A673 (cell line): ENCODE results near the gene PIF1. TPM values are rescaled to one million over a fixed set of nuclear protein-coding genes. Genes with fewer than 3 reads are reported as not detected.

Experiments
- BruUV-seq: library from RNA; stranded (reverse); fragments of 400-500 nt; replicated peaks from 2 replicates; lab custom pipeline; 2021; lab: Mats Ljungman, UMichigan
- CTCF ChIA-PET: fragments of 300-600 bp; sonication (Branson Sonifier 250); formaldehyde crosslinking; loops from one replicate; lab custom pipeline; 2022; ENCODE audit warnings: antibody characterized with exemption; lab: Charles Lee
- POLR2A ChIA-PET: fragments of 300-600 bp; sonication (Branson Sonifier 250); formaldehyde crosslinking; loops from one replicate; lab custom pipeline; 2022; ENCODE audit warnings: antibody characterized with exemption; ENCODE audit not compliant: low non-redundant PET; lab: Charles Lee
- DNase-seq: peaks from one replicate; pipeline ENCODE4 v3.0.0-alpha.2; 2015; ENCODE audit warnings: low spot score
- H3K27ac ChIP-seq: fragments of 200-600 bp; sonication (generic); 2 replicates; pipeline ENCODE4 v1.5.1; 2016; ENCODE audit warnings: mixed run types, low read depth, mild to moderate bottlenecking, mixed read lengths, antibody characterized with exemption, low read length; ENCODE audit not compliant: poor library complexity, severe bottlenecking
- H3K27me3 ChIP-seq: fragments of 200-600 bp; sonication (generic); replicated peaks from 2 replicates; pipeline ENCODE4 v1.6.1; 2017; ENCODE audit warnings: mixed run types, low read depth, mild to moderate bottlenecking, mixed read lengths, antibody characterized with exemption, low read length; ENCODE audit not compliant: insufficient read depth, poor library complexity
- H3K36me3 ChIP-seq: fragments of 200-600 bp; sonication (generic); 2 replicates; pipeline ENCODE4 v1.6.1; 2016; ENCODE audit warnings: mixed run types, mild to moderate bottlenecking, mixed read lengths, antibody characterized with exemption, low read length; ENCODE audit not compliant: insufficient read depth, poor library complexity, severe bottlenecking
- H3K4me1 ChIP-seq: fragments of 200-600 bp; sonication (generic); 2 replicates; pipeline ENCODE4 v1.6.1; 2017; ENCODE audit warnings: mixed run types, mild to moderate bottlenecking, mixed read lengths, antibody characterized with exemption, low read length; ENCODE audit not compliant: insufficient read depth, poor library complexity, severe bottlenecking
- H3K4me3 ChIP-seq: fragments of 200-600 bp; sonication (generic); 2 replicates; pipeline ENCODE4 v1.5.1; 2016; ENCODE audit warnings: low read depth, mixed run types, mild to moderate bottlenecking, mixed read lengths, low read length; ENCODE audit not compliant: poor library complexity, severe bottlenecking
- H3K9me3 ChIP-seq: fragments of 200-600 bp; sonication (generic); 2 replicates; pipeline ENCODE4 v1.6.1; 2016; ENCODE audit warnings: mixed run types, low read depth, mild to moderate bottlenecking, mixed read lengths, antibody characterized with exemption, low read length; ENCODE audit not compliant: poor library complexity, severe bottlenecking
- CTCF ChIP-seq: fragments of 300-800, 200-600 bp; sonication (generic); conservative IDR thresholded peaks from 2 replicates; pipeline ENCODE4 v1.5.1; 2017; ENCODE audit warnings: low read depth, mild to moderate bottlenecking, antibody characterized with exemption, low read length, moderate library complexity, mixed read lengths
- EZH2 ChIP-seq: fragments of 200-600 bp; sonication (generic); IDR thresholded peaks from 2 replicates; pipeline ENCODE4 v1.6.1; 2017; ENCODE audit warnings: borderline replicate concordance, low read depth, mild to moderate bottlenecking, mixed read lengths, antibody characterized with exemption, low read length; ENCODE audit not compliant: poor library complexity, severe bottlenecking
- intact Hi-C: fragments of 100-400 bp; cut with micrococcal nuclease; formaldehyde crosslinking; loops from one replicate; pipeline ENCODE4 v1.10.0; 2022; ENCODE audit not compliant: unreplicated experiment
- total RNA-seq: library from RNA; stranded (reverse); gene quantifications from 2 replicates; pipeline ENCODE4 v1.2.3, GENCODE V29; 2021

PIF1 gene
- total RNA-seq, 1 experiment from 2014 or later = 65.7 TPM

- Histone ChIP-seq H3K9me3 (no peaks in the 10 kb centered on the region), H3K27ac (no peak overlapping the region), H3K27me3 (no peaks in the 10 kb centered on the region), H3K4me3 (no peak overlapping the region), H3K36me3 (peaks cover 20% of the 10 kb centered on the region), H3K4me1 (no peaks in the 10 kb centered on the region)
- intact Hi-C loops = no loop called here
- BruUV-seq = no TSS peak
- DNase-seq = no peak
- CTCF ChIA-PET = interaction anchor here (0.6 kb wide), 1 partner anchor 11 kb away, joined by 3 read pairs; no protein-coding TSS in a partner anchor
- POLR2A ChIA-PET = no interaction called here
- no peak for TF ChIP-seq CTCF
- TF ChIP-seq EZH2 = no peak
Measured at GRCh38 chr15:64813075-64813474, 12.4 kb downstream of the PIF1 start.

GRCh38 chr15:64810497-64811326 is 14.7 kb downstream of the PIF1 start:
- no peaks in the 10 kb centered on the region for H3K4me1 ChIP-seq
- no peaks in the 10 kb centered on the region for H3K9me3 ChIP-seq
- ChIA-PET POLR2A (interaction anchor here (0.6 kb wide), 1 partner anchor 149 kb away, joined by 6 read pairs; no protein-coding TSS in a partner anchor), CTCF (interaction anchor here (0.5 to 3.1 kb wide), 8 partner anchors 10 to 198 kb away, joined by 3 to 11 read pairs (median 6); partner anchors contain the start of gene PIF1)
- no TSS peak for BruUV-seq
- H3K4me3 ChIP-seq = no peak overlapping the region
- intact Hi-C loops = loop anchor here (1.0 kb wide), 1 partner anchor 79 kb away; no protein-coding TSS in a partner anchor
- peaks cover 2% of the 10 kb centered on the region for H3K36me3 ChIP-seq
- no peak overlapping the region for H3K27ac ChIP-seq
- no peak for DNase-seq
- no peaks in the 10 kb centered on the region for H3K27me3 ChIP-seq
- TF ChIP-seq CTCF = no peak

GRCh38 chr15:64809649-64810496 is 15.6 kb downstream of the PIF1 start:
- H3K4me3 ChIP-seq = no peak overlapping the region
- CTCF ChIA-PET = interaction anchor here (0.5 to 3.1 kb wide), 8 partner anchors 10 to 146 kb away, joined by 3 to 11 read pairs (median 6); partner anchors contain the start of gene PIF1
- intact Hi-C loops = loop anchor here (1.0 kb wide), 1 partner anchor 79 kb away; no protein-coding TSS in a partner anchor
- no peaks in the 10 kb centered on the region for H3K9me3 ChIP-seq
- POLR2A ChIA-PET = interaction anchor here (0.6 kb wide), 3 partner anchors 60 to 660 kb away, joined by 3 to 9 read pairs (median 4); no protein-coding TSS in a partner anchor
- no peak overlapping the region for H3K27ac ChIP-seq
- H3K36me3 ChIP-seq = no peaks in the 10 kb centered on the region
- no peak for TF ChIP-seq EZH2
- peak; percentile 98 for TF ChIP-seq CTCF
- DNase-seq = peak; percentile 82
- BruUV-seq = no TSS peak
- H3K27me3 ChIP-seq = no peaks in the 10 kb centered on the region
- H3K4me1 ChIP-seq = no peaks in the 10 kb centered on the region
